ENCODE measurements around the gene XDH.

XDH gene

GRCh38 chr2:31363956-31364750 is 50.4 kb downstream of the XDH start:
- no peak for DNase-seq

- DNase-seq: no peak
Observed at GRCh38 chr2:31362581-31362980, 52.0 kb downstream of the XDH start.

GRCh38 chr2:31359229-31359628 is 55.3 kb downstream of the XDH start:
- DNase-seq: no peak

- no peak for DNase-seq
Observed at GRCh38 chr2:31354837-31355236, 59.7 kb downstream of the XDH start.

- no peak for DNase-seq
Observed at GRCh38 chr2:31353179-31353578, 61.4 kb downstream of the XDH start.

- DNase-seq: no peak
Observed at GRCh38 chr2:31349684-31350083, 64.9 kb downstream of the XDH start.

- no peak for DNase-seq
Observed at GRCh38 chr2:31349160-31349559, 65.4 kb downstream of the XDH start.

GRCh38 chr2:31348618-31349017 is 65.9 kb downstream of the XDH start:
- no peak for DNase-seq

GRCh38 chr2:31347750-31348149 is 66.8 kb downstream of the XDH start:
- DNase-seq: no peak

- no peak for DNase-seq
Observed at GRCh38 chr2:31347319-31347718, 67.2 kb downstream of the XDH start.

GRCh38 chr2:31344447-31344846 is 70.1 kb downstream of the XDH start:
- DNase-seq: no peak

GRCh38 chr2:31341351-31341750 is 73.2 kb downstream of the XDH start:
- no peak for DNase-seq

- DNase-seq: no peak
Observed at GRCh38 chr2:31339696-31340095, 74.8 kb downstream of the XDH start.

GRCh38 chr2:31337860-31338259 is 76.7 kb downstream of the XDH start:
- DNase-seq: no peak

- no peak for DNase-seq
Observed at GRCh38 chr2:31337197-31337596, 77.3 kb downstream of the XDH start.

GRCh38 chr2:31335921-31336585 is 78.5 kb downstream of the XDH start:
- DNase-seq: no peak

- DNase-seq: no peak
Observed at GRCh38 chr2:31334311-31335026, 80.1 kb downstream of the XDH start.

- peak; percentile 66 for DNase-seq
Observed at GRCh38 chr2:31333527-31334183, 80.9 kb downstream of the XDH start.

- DNase-seq: no peak
Observed at GRCh38 chr2:31333046-31333445, 81.5 kb downstream of the XDH start.

GRCh38 chr2:31332521-31332920 is 82.0 kb downstream of the XDH start:
- DNase-seq: no peak

GRCh38 chr2:31331156-31331555 is 83.4 kb downstream of the XDH start:
- DNase-seq: no peak

GRCh38 chr2:31329081-31329625 is 85.4 kb downstream of the XDH start:
- DNase-seq: no peak

GRCh38 chr2:31328026-31328425 is 86.5 kb downstream of the XDH start:
- DNase-seq: no peak
